B cell (primary cell): ENCODE data around the gene USH2A. TPM values are rescaled to one million over a fixed set of nuclear protein-coding genes. Genes with fewer than 3 reads are reported as not detected.

Source experiments
- ATAC-seq: fragments of 200-7000 bp; cut with Tn5 transposase; one replicate; pipeline ENCODE4 v1.10.0; 2021; ENCODE audit warnings: low read depth, mild to moderate bottlenecking, moderate number of reproducible peaks, moderate library complexity
- CTCF ChIA-PET: fragments of 350-600 bp; sonication (Branson Sonifier 250); formaldehyde crosslinking; loops from one replicate; lab custom pipeline; 2021; ENCODE audit warnings: antibody characterized with exemption, inconsistent platforms; lab: Charles Lee
- POLR2A ChIA-PET: fragments of 350-600 bp; sonication (Branson Sonifier 250); formaldehyde crosslinking; loops from one replicate; lab custom pipeline; 2021; ENCODE audit warnings: antibody characterized with exemption; lab: Charles Lee
- DNase-seq: peaks from one replicate; pipeline ENCODE4 v3.0.0; 2013
- H2AFZ ChIP-seq: 2 replicates; pipeline ENCODE4 v1.6.1; 2012; ENCODE audit warnings: mild to moderate bottlenecking, low read depth, low read length; ENCODE audit not compliant: insufficient read depth, poor library complexity, severe bottlenecking
- H3K27ac ChIP-seq, 2 donors: 1 replicate in 1 of 2; 2 replicates in 1 of 2; pipeline ENCODE4 v1.5.1; 2012 to 2013; ENCODE audit warnings: low read length in 2 of 2, mild to moderate bottlenecking in 2 of 2, moderate library complexity in 1 of 2
- H3K27me3 ChIP-seq, 4 experiments: fragments of 200-600 bp in 1 of 4; sonication (generic) in 1 of 4; replicated peaks in 1 of 4; 1 replicate in 2 of 4; 2 replicates in 2 of 4; pipeline versions ENCODE4 v1.6.1 to v1.7.0; 2013 to 2016; ENCODE audit warnings: low read length in 3 of 4, mild to moderate bottlenecking in 2 of 4, mixed read lengths in 1 of 4, moderate library complexity in 1 of 4; ENCODE audit not compliant: insufficient read depth in 4 of 4, control insufficient read depth in 3 of 4; ENCODE audit errors: control extremely low read depth in 1 of 4
- H3K36me3 ChIP-seq, 2 experiments: replicated peaks in 1 of 2; 1 replicate in 1 of 2; 2 replicates in 1 of 2; pipeline versions ENCODE4 v1.6.1 to v1.7.1; 2013; ENCODE audit warnings: low read length in 1 of 2; ENCODE audit not compliant: insufficient read depth in 2 of 2, control insufficient read depth in 1 of 2; ENCODE audit errors: control extremely low read depth in 1 of 2, extremely low read depth in 1 of 2
- H3K4me1 ChIP-seq, 2 donors: fragments of 200-600 bp in 1 of 2; sonication (generic) in 1 of 2; 1 replicate in 1 of 2; 2 replicates in 1 of 2; pipeline versions ENCODE4 v1.5.1 to v1.6.1; 2013 to 2017; ENCODE audit warnings: low read length in 2 of 2; ENCODE audit not compliant: control insufficient read depth in 2 of 2, insufficient read depth in 2 of 2
- H3K4me2 ChIP-seq: replicated peaks from 2 replicates; pipeline ENCODE3; 2012; ENCODE audit warnings: mild to moderate bottlenecking, low read depth, low read length; ENCODE audit not compliant: poor library complexity, severe bottlenecking
- H3K4me3 ChIP-seq, 5 experiments: fragments of 200-600 bp in 1 of 5; sonication (generic) in 1 of 5; 1 replicate in 3 of 5; 2 replicates in 2 of 5; pipeline versions ENCODE4 v1.5.1 to v1.7.0; 2011 to 2016; ENCODE audit warnings: low read length in 4 of 5, mild to moderate bottlenecking in 4 of 5, low read depth in 2 of 5, control low read depth in 1 of 5, moderate library complexity in 1 of 5; ENCODE audit not compliant: insufficient read depth in 1 of 5; ENCODE audit errors: control extremely low read depth in 1 of 5, extremely low read depth in 1 of 5
- H3K79me2 ChIP-seq: fragments of 200-600 bp; sonication (generic); one replicate; pipeline ENCODE4 v1.6.0; 2016; ENCODE audit warnings: low read length; ENCODE audit not compliant: control insufficient read depth, insufficient read depth
- H3K9ac ChIP-seq: fragments of 200-600 bp; sonication (generic); 2 replicates; pipeline ENCODE4 v1.6.1; 2017; ENCODE audit warnings: mild to moderate bottlenecking, low read length, moderate library complexity
- H3K9me3 ChIP-seq, 3 donors: one replicate each; pipeline versions ENCODE4 v1.6.1 to v1.7.1; 2013; ENCODE audit warnings: low read length in 2 of 3; ENCODE audit not compliant: control insufficient read depth in 2 of 3, insufficient read depth in 1 of 3; ENCODE audit errors: control extremely low read depth in 1 of 3
- H4K20me1 ChIP-seq: 2 replicates; pipeline ENCODE4 v1.6.0; 2012; ENCODE audit warnings: mild to moderate bottlenecking, low read length; ENCODE audit not compliant: insufficient read depth, control insufficient read depth, poor library complexity, severe bottlenecking
- H3K27ac Mint-ChIP-seq: one replicate; pipeline ENCODE4 v1.8.0; 2021; ENCODE audit warnings: mixed read lengths
- H3K27me3 Mint-ChIP-seq: one replicate; pipeline ENCODE4 v1.8.0; 2021; ENCODE audit warnings: mixed read lengths
- H3K4me1 Mint-ChIP-seq: one replicate; pipeline ENCODE4 v1.8.0; 2021; ENCODE audit warnings: mixed read lengths
- H3K4me3 Mint-ChIP-seq: one replicate; pipeline ENCODE4 v1.8.0; 2021; ENCODE audit warnings: mixed read lengths
- H3K9me3 Mint-ChIP-seq: one replicate; pipeline ENCODE4 v1.8.0; 2022; ENCODE audit warnings: mixed read lengths; ENCODE audit not compliant: insufficient read depth
- EZH2 ChIP-seq: IDR thresholded peaks from 2 replicates; pipeline ENCODE4 v1.6.1; 2012; ENCODE audit warnings: borderline replicate concordance, low read depth, mild to moderate bottlenecking, moderate library complexity, low read length; ENCODE audit not compliant: insufficient read depth, poor library complexity, severe bottlenecking
- WGBS: methylation state at CpG from one replicate; pipeline ENCODE4 v1.1.5; 2013; ENCODE audit warnings: missing lambda C conversion rate; ENCODE audit not compliant: insufficient coverage; 5-methylcytosine and 5-hydroxymethylcytosine counted together
- intact Hi-C: fragments of 100-400 bp; cut with micrococcal nuclease; formaldehyde crosslinking; loops from one replicate; pipeline ENCODE4 v1.10.0; 2022
- polyA plus RNA-seq: library from polyadenylated mRNA; depleted of rRNA; stranded (reverse); fragments of >200 nt; gene quantifications from 2 replicates; pipeline ENCODE4 v1.2.3, GENCODE V29; 2012
- total RNA-seq, 2 donors: library from RNA; stranded (reverse); fragments of 120-200 nt in 1 of 2; gene quantifications; 1 replicate in 1 of 2; 2 replicates in 1 of 2; pipeline versions ENCODE4 v1.2.3 to v1.2.4, GENCODE V29; 2013 to 2022
- TF ChIP-seq, protein P1 (sequence below): fragments of 200-600 bp; IDR thresholded peaks from one replicate; pipeline ENCODE4 v1.8.0; 2022; ENCODE audit warnings: antibody characterized with exemption, mild to moderate bottlenecking

Gene USH2A
- total and polyA plus RNA-seq, 2 donors (not counting 1 experiment from before 2014, with no cell fraction given) = 0.01 TPM; not detected in 1

DNA sequence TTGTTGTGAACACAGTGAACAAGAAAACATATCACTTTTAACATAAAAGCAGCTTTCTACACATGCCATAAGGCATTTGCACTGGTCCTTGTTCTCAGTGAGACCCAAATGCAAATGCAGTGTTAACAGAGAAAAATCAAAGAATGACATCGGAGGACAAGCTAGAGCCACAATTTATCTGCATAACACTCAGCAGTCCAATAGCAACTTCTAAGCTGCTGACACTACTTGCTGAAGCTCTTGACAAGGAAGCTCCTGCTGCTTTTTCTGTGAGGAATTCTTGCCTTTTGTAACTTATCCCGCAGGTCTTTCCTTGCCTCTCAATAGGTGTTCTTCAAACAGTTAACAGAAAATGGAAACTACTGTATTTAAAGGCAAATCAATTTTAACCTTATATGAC lies 34.7 kb downstream of the USH2A start:
- ChIA-PET CTCF (no interaction called here), POLR2A (no interaction called here)
- 23% methylated on average over 1 of the region's 2 CpGs for WGBS
- intact Hi-C loops = no loop called here
- no peak overlapping the region for H3K27ac Mint-ChIP-seq
- Histone ChIP-seq H3K9ac (no peak overlapping the region), H3K4me3 (no peak overlapping the region), H4K20me1 (no peaks in the 10 kb centered on the region), H3K79me2 (no peaks in the 10 kb centered on the region), H2AFZ (no peak overlapping the region), H3K9me3 (no peaks in the 10 kb centered on the region), H3K27ac (no peak overlapping the region), H3K4me2 (no peak overlapping the region), H3K27me3 (no peaks in the 10 kb centered on the region), H3K36me3 (no peaks in the 10 kb centered on the region), H3K4me1 (no peaks in the 10 kb centered on the region)
- DNase-seq = no peak
- ATAC-seq = no peak
- TF ChIP-seq, protein P1, sequence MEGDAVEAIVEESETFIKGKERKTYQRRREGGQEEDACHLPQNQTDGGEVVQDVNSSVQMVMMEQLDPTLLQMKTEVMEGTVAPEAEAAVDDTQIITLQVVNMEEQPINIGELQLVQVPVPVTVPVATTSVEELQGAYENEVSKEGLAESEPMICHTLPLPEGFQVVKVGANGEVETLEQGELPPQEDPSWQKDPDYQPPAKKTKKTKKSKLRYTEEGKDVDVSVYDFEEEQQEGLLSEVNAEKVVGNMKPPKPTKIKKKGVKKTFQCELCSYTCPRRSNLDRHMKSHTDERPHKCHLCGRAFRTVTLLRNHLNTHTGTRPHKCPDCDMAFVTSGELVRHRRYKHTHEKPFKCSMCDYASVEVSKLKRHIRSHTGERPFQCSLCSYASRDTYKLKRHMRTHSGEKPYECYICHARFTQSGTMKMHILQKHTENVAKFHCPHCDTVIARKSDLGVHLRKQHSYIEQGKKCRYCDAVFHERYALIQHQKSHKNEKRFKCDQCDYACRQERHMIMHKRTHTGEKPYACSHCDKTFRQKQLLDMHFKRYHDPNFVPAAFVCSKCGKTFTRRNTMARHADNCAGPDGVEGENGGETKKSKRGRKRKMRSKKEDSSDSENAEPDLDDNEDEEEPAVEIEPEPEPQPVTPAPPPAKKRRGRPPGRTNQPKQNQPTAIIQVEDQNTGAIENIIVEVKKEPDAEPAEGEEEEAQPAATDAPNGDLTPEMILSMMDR = no peak
- TF ChIP-seq EZH2 = no peak
- no peak overlapping the region for H3K4me3 Mint-ChIP-seq
- H3K4me1 Mint-ChIP-seq = no peaks in the 10 kb centered on the region
- no peaks in the 10 kb centered on the region for H3K9me3 Mint-ChIP-seq
- H3K27me3 Mint-ChIP-seq = no peaks in the 10 kb centered on the region

DNA sequence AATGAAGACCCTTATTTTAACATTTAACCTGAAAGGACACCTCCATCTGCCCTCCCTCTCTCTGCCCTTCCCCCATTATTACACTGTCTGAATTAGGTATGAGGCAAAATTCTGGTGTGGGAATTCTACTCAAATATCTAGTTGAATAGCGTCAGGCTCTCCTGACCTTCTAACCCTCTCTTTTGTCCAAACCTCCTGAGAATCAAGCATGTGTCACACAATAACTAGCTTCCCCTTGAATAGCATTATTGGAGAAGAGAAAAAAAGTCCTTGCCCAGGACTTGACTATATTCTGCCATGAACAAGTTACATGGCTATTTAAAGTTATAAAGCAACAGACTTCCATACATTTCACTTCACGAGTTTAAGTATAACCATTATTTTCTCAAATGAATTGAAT lies 35.5 kb downstream of the USH2A start:
- no peaks in the 10 kb centered on the region for H3K36me3 ChIP-seq
- no peaks in the 10 kb centered on the region for H3K79me2 ChIP-seq
- no peak for TF ChIP-seq EZH2
- TF ChIP-seq, protein P1 = no peak
- H3K27ac ChIP-seq = no peak overlapping the region
- H3K9me3 ChIP-seq = no peaks in the 10 kb centered on the region
- no peaks in the 10 kb centered on the region for H3K4me1 Mint-ChIP-seq
- no CpG with 5 or more reads among the region's 2 CpGs for WGBS
- no peaks in the 10 kb centered on the region for H3K27me3 Mint-ChIP-seq
- H4K20me1 ChIP-seq = no peaks in the 10 kb centered on the region
- intact Hi-C loops = no loop called here
- ChIA-PET CTCF (no interaction called here), POLR2A (no interaction called here)
- H2AFZ ChIP-seq = no peak overlapping the region
- no peak overlapping the region for H3K9ac ChIP-seq
- no peaks in the 10 kb centered on the region for H3K4me1 ChIP-seq
- no peak overlapping the region for H3K4me3 Mint-ChIP-seq
- H3K27ac Mint-ChIP-seq = no peak overlapping the region
- H3K4me2 ChIP-seq = no peak overlapping the region
- no peak for ATAC-seq
- no peaks in the 10 kb centered on the region for H3K27me3 ChIP-seq
- DNase-seq = no peak
- H3K4me3 ChIP-seq = no peak overlapping the region
- H3K9me3 Mint-ChIP-seq = no peaks in the 10 kb centered on the region
